Heart right ventricle (tissue), 16 donors: ENCODE results near the gene TMEM51. TPM values are rescaled to one million over a fixed set of nuclear protein-coding genes. Genes with fewer than 3 reads are reported as not detected.

Experiments
- ATAC-seq, 8 donors: fragments of 200-7000 bp; cut with Tn5 transposase; one replicate each; pipeline ENCODE4 v1.9.1; 2020; ENCODE audit warnings: mild to moderate bottlenecking in 8 of 8, moderate library complexity in 8 of 8, moderate number of reproducible peaks in 1 of 8
- DNase-seq, 2 donors: peaks; one replicate each; pipeline ENCODE4 v3.0.0-alpha.2; 2020
- H3K27ac ChIP-seq, 10 donors: fragments of 200-600 bp; sonication (generic) in 2 of 10; one replicate each; pipeline versions ENCODE4 v1.5.0 to v1.8.0; 2020 to 2022; ENCODE audit warnings: mild to moderate bottlenecking in 3 of 10
- H3K27me3 ChIP-seq, 7 donors: fragments of 200-600 bp; one replicate each; pipeline ENCODE4 v1.8.0; 2021 to 2022; ENCODE audit warnings: mild to moderate bottlenecking in 2 of 7
- H3K36me3 ChIP-seq, 9 donors: fragments of 200-600 bp; sonication (generic) in 1 of 9; one replicate each; pipeline versions ENCODE4 v1.5.0 to v1.8.0; 2020 to 2022; ENCODE audit warnings: mild to moderate bottlenecking in 2 of 9
- H3K4me1 ChIP-seq, 9 donors: fragments of 200-600 bp; sonication (generic) in 1 of 9; one replicate each; pipeline versions ENCODE4 v1.5.0 to v1.8.0; 2020 to 2022; ENCODE audit warnings: mild to moderate bottlenecking in 4 of 9
- H3K4me3 ChIP-seq, 10 donors: fragments of 200-600 bp; sonication (generic) in 2 of 10; one replicate each; pipeline versions ENCODE4 v1.5.0 to v1.8.0; 2020 to 2022; ENCODE audit warnings: mild to moderate bottlenecking in 7 of 10, moderate library complexity in 2 of 10
- H3K9me3 ChIP-seq, 11 donors: fragments of 200-600 bp in 10 of 11; sonication (generic) in 2 of 11; one replicate each; pipeline versions ENCODE4 v1.5.0 to v1.8.0; 2013 to 2022; ENCODE audit warnings: mild to moderate bottlenecking in 2 of 11, control low read depth in 1 of 11, moderate library complexity in 1 of 11
- WGBS, 2 donors: extraction: QIAGEN DNeasy Blood & Tissue Kit; methylation state at CpG; one replicate each; pipeline ENCODE4 v1.1.7; 2013; ENCODE audit warnings: inconsistent platforms in 1 of 2; 5-methylcytosine and 5-hydroxymethylcytosine counted together
- intact Hi-C, 10 donors: fragments of 100-400 bp; cut with DNase I; formaldehyde crosslinking; loops; one replicate each; pipeline versions ENCODE4 v1.11.1 to v1.14.2; 2022
- polyA plus RNA-seq, 2 donors: library from polyadenylated mRNA; stranded (reverse); fragments of 200-250 nt; gene quantifications; one replicate each; pipeline ENCODE4 v1.2.3, GENCODE V29; 2013
- total RNA-seq, 10 donors: library from RNA; stranded (reverse); fragmentation: NEBNext Ultra II Directional in 3 of 10; extraction: Animal tissue kit (Norgen Biotek cat#: 25700) in 3 of 10; gene quantifications; one replicate each; pipeline versions ENCODE4 v1.2.1 to v1.2.4, GENCODE V29; 2021 to 2023
- TF ChIP-seq, protein P1 (sequence below), 9 donors: fragments of 200-600 bp; sonication (generic) in 2 of 9; IDR thresholded peaks; one replicate each; pipeline versions ENCODE4 v1.5.0 to v1.8.0; 2021 to 2022; ENCODE audit warnings: antibody characterized with exemption in 9 of 9, mild to moderate bottlenecking in 5 of 9, moderate library complexity in 1 of 9
- donor health status: Arrhythmogenic right ventricular cardiomyopathy.
- donor health status: ischemic (EF 13 %, LVEDD 7.1; RV severe dilation, severe dysfunction).
- donor health status: healthy with polysubstance abuse.
- donor health status: DM: no; HTN: yes; CAD: no.
- donor health status: DM: no; HTN: no; CAD: no.
- donor health status: ischemic (EF 25% LVEDD 6.9; RV normal size, moderate dysfunction).
- donor health status: ischemic (EF 25% LVEDD 5.7; RV mildly dilated, moderate dysfunction).
- donor health status: healthy.
- donor health status: DM: yes; HTN: yes; CAD: no.
- donor health status: Ischemic cardiomyopathy.
- donor health status: ischemic (EF 35%, LVEDD 5.7; RV mildly dilated, moderate dysfunction).
- donor health status: nonischemic (EF 11% LVEDD 7.7; RV severe dilation, severe dysfunction).
- donor health status: DM: yes; HTN: yes; CAD: no.
- donor health status: PGD.
- donor health status: ischemic (EF 29% LVEDD 5.4; RV normal size, mild dysfunction).
- donor health status: nonischemic (EF 23%, LVEDD 6.1; RV moderate dilation, normal function).

The TMEM51 gene
- total and polyA plus RNA-seq, 12 donors, result 2.0 to 9.5 (median 3.2) TPM

- H3K36me3 ChIP-seq, result no peaks in the 10 kb centered on the region
- H3K4me1 ChIP-seq, result peaks cover 0 to 54% (median 18%) of the 10 kb centered on the region in 9 donors
- H3K27ac ChIP-seq, result no peak overlapping the region
- H3K4me3 ChIP-seq, result no peak overlapping the region
- TF ChIP-seq, protein P1, sequence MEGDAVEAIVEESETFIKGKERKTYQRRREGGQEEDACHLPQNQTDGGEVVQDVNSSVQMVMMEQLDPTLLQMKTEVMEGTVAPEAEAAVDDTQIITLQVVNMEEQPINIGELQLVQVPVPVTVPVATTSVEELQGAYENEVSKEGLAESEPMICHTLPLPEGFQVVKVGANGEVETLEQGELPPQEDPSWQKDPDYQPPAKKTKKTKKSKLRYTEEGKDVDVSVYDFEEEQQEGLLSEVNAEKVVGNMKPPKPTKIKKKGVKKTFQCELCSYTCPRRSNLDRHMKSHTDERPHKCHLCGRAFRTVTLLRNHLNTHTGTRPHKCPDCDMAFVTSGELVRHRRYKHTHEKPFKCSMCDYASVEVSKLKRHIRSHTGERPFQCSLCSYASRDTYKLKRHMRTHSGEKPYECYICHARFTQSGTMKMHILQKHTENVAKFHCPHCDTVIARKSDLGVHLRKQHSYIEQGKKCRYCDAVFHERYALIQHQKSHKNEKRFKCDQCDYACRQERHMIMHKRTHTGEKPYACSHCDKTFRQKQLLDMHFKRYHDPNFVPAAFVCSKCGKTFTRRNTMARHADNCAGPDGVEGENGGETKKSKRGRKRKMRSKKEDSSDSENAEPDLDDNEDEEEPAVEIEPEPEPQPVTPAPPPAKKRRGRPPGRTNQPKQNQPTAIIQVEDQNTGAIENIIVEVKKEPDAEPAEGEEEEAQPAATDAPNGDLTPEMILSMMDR (IDR thresholded peaks at IDR 0.05), result no peak
- DNase-seq (no peak), ATAC-seq (no peak)
- 80 to 91% methylated on average over 3 of the region's 3 CpGs for WGBS, 2 donors
- intact Hi-C loops, result no loop called here
- H3K27me3 ChIP-seq, result peaks cover 0 to 7% (median 0%) of the 10 kb centered on the region in 7 donors
- no peaks in the 10 kb centered on the region for H3K9me3 ChIP-seq
These were observed 103.0 kb downstream of the TMEM51 start for GRCh38 chr1:15256584-15256983.

GRCh38 chr1:15257309-15257708, 103.8 kb downstream of the TMEM51 start:
- TF ChIP-seq, protein P1 (IDR thresholded peaks at IDR 0.05), result no peak
- ATAC-seq, result no peak
- H3K4me1 ChIP-seq, result peaks cover 0 to 61% (median 22%) of the 10 kb centered on the region in 9 donors
- DNase-seq, result no peak
- H3K27ac ChIP-seq, result peak overlapping the region in 1 of 10 donors; percentile 83
- no peaks in the 10 kb centered on the region for H3K9me3 ChIP-seq
- H3K4me3 ChIP-seq, result no peak overlapping the region
- 78 to 81% methylated on average over 14 of the region's 14 CpGs for WGBS, 2 donors
- H3K36me3 ChIP-seq, result no peaks in the 10 kb centered on the region
- H3K27me3 ChIP-seq, result peaks cover 0 to 5% (median 0%) of the 10 kb centered on the region in 7 donors
- intact Hi-C loops, result no loop called here

DNA sequence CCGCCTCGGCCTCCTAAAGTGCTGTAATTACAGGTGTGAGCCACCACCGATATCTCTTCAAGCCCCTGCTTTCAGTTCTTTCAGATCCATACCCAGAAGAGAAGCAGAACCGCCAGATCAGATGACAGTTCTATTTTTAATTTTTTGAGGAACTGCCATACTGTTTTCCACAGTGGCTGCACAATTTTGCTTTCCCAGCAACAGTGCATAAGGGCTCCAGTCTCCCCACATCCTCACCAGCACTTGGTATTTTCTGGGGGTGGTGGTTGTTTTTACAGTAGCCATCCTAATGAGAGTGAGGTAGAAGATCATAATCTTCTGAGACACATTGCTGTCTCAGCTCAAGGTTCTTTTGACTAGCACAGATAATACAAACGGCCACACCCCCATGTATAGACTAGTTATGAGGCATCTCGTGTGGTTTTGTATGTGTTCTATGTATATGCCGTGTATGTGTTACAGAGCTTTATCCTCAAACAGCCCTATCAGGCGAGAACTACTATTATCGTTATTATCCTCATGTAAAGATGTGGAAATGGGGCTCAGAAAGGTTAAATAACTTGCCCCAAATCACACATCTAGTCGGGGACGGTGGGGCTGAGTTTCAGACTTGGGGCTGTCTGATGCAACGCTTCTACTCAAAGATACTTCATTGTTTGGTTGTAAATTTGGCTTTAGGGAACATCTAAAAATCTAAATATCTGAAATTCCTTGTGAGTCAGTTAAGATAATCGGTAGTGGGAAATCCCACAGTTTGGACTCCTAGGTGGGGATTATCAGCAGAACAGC, 105.5 kb downstream of the TMEM51 start:
- Histone ChIP-seq H3K4me3 (peak overlapping the region in 1 of 10 donors; percentile 5), H3K9me3 (no peaks in the 10 kb centered on the region), H3K4me1 (peaks cover 0 to 64% (median 22%) of the 10 kb centered on the region in 9 donors), H3K27ac (peak overlapping the region in 2 of 10 donors; percentile 41 to 83), H3K27me3 (peaks cover 0 to 9% (median 0%) of the 10 kb centered on the region in 7 donors), H3K36me3 (no peaks in the 10 kb centered on the region)
- WGBS, 2 donors, result 79 to 81% methylated on average over 13 of the region's 13 CpGs
- no peak for DNase-seq
- TF ChIP-seq, protein P1 (IDR thresholded peaks at IDR 0.05), result no peak
- peak in 4 of 8 donors; percentile 13 to 50 (median 34) for ATAC-seq
- intact Hi-C loops, result no loop called here

- TF ChIP-seq, protein P1 (IDR thresholded peaks at IDR 0.05), result no peak
- H3K27me3 ChIP-seq, result peaks cover 0 to 9% (median 0%) of the 10 kb centered on the region in 7 donors
- peak overlapping the region in 3 of 10 donors; percentile 2 to 83 (median 24) for H3K27ac ChIP-seq
- intact Hi-C loops, result no loop called here
- 89 to 95% methylated on average over 9 of the region's 9 CpGs for WGBS, 2 donors
- no peaks in the 10 kb centered on the region for H3K36me3 ChIP-seq
- DNase-seq (no peak), ATAC-seq (no peak)
- peaks cover 0 to 64% (median 22%) of the 10 kb centered on the region in 9 donors for H3K4me1 ChIP-seq
- H3K9me3 ChIP-seq, result peaks cover 0 to 3% (median 0%) of the 10 kb centered on the region in 11 donors
- no peak overlapping the region for H3K4me3 ChIP-seq
These were observed 106.1 kb downstream of the TMEM51 start for GRCh38 chr1:15259622-15260007.
